NOMO-1 treated with dmso at 0.1 percent for 144 hours (cell line): ENCODE results near the gene TEAD1.

Experiments
- DNase-seq: peaks from one replicate; lab custom pipeline; 2025; ENCODE audit not compliant: unreplicated experiment; lab: John Stamatoyannopoulos, UW

The TEAD1 gene

DNA sequence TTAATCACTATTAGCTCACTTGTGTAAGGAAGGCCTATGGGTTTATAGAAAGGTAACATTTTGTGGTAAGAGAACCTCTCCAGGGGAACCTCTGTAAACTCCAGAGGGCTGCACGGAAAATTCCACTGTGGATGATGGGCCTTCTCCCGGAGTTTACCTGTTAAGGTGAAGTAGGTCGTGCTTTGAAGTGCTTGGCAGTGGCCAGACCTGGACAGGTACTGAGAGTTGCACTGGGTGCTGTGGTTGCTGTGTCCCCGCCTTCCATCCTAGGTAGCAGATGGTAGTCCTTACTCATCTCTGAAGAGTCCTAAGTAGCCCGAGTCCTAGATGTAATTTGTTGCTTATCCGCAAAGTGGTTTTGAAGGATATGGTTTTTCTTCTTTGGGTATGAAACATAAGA is 133.4 kb downstream of the TEAD1 start:
- DNase-seq: no peak

DNA sequence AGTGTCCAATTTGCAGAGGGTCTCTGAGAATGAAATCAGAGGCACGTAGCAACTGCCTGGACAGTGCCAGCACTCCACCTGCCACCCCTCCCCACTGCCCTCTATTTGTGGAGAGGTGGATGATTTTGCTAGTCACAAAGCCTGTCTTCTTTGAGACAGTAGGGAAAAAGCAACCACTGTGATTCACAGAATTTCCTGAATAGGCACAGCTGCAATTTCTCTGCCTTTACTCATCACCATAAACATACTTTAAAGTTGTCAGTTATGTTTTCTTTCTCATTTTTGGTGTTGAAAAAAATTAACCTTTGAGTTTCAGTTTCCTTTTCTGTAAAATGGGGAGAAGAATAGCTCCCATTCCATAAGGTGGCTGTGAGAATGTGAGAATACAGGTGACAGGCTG is 134.3 kb downstream of the TEAD1 start:
- DNase-seq: no peak

- DNase-seq: no peak
Observed at GRCh38 chr11:12809364-12809763, 135.1 kb downstream of the TEAD1 start.

DNA sequence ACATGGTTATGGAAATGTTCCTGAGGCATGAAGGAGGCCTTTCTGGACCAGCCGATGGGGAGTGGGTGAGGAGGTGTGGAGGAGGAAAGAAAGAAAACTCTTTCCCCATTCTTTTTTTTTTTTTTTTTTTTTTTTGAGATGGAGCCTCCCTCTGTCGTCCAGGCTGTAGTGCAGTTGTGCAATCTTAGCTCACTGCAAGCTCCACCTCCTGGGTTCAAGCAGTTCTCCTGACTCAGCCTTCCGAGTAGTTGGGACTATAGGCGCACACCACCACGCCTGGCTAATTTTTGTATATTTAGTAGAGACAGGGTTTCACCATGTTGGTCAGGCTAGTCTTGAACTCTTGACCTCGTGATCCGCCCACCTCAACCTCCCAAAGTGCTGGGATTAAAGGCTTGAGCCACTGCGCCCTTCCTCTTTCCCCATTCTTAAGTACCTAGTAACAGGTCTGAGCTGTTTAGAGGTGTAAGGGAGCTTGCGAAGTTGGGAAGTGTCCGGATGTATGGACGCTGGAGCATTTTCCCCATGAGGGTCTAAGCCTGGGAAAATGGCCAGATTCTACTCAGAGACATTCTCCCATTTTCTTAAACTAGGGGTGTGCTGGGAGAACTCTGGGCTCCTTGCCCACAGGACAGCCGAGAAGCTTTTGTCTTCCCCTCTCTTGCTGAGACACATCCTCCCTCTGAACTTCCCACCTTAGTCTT is 135.8 kb downstream of the TEAD1 start:
- peak; percentile 18 for DNase-seq

DNA sequence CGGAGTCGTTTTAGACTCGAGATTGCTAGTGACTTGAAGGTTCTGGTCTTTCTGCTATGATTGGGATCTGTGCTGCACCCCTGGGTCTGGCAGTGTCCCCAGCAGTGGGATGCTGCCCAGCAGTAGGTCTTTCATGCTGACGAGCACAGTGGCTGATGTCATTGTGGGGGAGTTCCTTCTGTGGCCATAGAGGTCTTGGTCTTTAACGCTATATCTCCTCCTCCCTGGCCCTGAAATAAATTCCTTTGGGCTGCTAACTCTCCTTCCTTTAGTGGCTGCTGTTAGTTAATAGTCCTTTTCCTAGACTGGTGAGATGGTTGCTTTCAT is 136.3 kb downstream of the TEAD1 start:
- no peak for DNase-seq

DNA sequence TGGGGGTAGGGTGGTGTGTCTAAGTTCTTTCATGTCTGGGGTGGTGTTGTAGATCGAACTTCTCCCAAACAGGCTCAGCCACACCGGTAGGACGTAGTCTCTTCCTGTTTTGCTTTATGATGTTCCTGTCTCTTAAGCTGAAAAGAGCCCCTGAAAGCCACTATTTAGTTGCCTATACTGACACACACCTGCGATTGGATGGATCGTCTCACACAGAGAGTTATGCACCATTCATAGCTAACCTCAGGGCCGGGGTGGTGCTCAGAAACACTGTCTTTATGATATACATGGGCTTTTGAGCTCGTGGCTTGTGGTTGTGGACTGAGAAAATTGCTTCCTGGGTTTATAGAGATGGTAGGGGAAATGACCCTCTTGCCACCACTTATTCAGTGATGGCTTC is 137.6 kb downstream of the TEAD1 start:
- DNase-seq: no peak

DNA sequence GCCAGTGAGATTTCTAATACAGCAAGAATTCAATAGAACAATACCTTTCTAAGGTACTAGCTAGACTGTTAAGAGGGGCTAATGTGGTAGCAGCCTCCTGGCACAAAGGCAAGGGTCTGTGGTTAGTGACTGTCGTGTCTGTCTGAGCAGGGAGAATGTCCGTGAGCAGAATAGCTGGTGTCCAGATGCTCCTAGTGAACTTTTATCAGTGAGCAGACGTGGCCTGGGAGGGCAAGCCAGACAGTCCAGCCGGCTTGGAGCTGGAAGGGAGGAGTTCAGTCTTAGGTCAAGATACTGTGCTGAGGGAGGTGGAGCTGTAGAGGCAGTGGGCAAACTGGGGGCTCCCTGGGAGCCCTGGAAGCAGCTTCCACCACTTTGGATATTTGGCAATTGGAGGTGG is 138.6 kb downstream of the TEAD1 start:
- no peak for DNase-seq

DNA sequence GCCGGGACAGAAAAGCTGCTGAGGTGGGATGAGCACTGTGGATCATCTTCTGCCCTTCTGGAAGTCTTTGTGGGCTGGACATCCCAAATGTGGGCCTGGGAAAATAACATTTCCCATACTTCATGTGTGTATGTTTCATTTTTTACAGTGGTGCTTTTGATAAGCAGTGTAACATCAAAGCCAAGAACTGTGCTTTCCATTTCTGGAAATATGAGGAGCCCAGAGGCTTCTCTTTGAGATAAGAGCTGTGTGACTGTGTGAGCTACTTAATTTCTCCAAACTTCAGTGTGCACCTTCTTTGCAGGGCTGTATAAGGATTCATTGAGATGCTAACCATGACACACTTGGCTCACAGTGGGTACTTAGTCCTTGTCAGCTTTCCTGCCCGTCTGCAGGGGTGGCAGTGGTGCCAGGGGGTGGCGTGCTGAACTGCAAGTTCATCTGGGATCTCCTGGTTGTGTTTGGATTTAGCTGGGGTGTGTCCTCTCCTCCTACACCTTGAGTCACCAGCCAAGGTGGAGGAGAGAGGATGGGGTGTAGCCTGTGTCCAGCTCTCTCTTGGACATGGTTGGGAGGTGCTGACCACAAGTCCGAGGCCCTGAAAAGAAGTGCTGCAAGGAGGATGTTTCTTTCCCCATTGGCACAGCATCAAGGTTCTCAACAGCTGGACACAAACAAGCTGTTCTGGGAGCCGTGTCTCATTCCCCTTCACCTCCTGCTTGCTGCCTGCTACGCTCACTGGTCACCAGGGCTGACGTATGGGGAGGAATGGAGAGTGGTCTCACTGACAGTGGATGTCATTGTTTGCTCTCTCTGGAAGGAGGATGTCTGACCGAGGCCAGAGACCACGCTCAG is 139.4 kb downstream of the TEAD1 start:
- no peak for DNase-seq

- DNase-seq: no peak
Observed at GRCh38 chr11:12815129-12815480, 140.9 kb downstream of the TEAD1 start.

DNA sequence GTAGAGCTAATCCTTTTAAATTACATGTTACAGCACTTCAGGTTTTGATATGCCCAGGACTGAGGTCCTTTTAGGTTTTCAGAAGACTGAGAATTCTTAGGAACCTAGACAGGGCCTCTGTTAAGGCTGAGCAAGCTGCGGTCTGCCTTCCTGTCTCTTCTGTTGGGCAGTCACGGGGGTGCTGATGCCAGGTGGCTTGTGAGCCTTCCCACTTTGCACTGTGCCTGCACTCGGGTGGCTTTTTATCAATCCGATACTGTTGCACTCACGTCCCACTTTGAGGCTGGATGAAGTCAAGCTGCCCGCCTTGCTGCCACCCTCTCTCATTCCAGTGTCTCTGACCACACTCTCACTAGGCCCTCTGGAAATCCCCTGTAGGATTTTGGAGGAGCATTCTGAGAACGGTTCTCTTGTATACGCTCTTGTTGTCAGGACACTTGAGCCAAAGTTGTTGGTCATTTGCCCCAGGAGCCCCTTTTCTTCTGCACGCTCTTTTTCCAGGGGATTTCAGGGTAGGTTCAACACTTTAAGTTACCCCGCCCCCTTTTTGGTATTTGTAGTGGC is 141.8 kb downstream of the TEAD1 start:
- DNase-seq: no peak

DNA sequence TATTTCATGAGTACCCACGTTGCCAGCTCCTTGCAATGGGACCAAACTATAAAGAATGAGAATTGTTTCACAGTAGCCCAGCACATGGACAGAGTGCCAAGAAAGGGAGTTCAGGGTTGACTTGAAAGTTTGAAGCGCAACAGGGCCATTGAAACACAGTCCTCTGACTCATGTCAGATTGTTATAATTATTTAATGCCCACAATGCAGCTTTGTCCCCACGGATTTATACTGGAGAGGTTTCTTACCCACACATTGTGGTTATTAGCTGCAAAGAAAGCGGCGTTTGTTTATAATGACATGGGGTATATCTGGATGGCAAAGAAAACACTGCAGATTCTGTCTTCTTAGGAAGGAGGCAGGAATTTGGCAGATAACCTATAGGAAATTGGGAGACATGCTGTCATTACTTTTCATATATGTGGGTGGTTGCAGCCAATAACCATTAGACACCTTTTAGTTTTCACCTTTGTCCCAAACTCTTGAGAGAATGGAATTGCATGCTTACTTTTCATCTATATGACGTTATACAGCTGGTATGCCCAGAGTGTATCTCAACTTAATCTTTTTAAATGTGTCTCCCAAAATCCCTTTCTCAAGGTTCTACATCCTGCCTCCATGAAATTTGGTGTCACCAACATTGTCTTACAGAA is 143.6 kb downstream of the TEAD1 start:
- no peak for DNase-seq

DNA sequence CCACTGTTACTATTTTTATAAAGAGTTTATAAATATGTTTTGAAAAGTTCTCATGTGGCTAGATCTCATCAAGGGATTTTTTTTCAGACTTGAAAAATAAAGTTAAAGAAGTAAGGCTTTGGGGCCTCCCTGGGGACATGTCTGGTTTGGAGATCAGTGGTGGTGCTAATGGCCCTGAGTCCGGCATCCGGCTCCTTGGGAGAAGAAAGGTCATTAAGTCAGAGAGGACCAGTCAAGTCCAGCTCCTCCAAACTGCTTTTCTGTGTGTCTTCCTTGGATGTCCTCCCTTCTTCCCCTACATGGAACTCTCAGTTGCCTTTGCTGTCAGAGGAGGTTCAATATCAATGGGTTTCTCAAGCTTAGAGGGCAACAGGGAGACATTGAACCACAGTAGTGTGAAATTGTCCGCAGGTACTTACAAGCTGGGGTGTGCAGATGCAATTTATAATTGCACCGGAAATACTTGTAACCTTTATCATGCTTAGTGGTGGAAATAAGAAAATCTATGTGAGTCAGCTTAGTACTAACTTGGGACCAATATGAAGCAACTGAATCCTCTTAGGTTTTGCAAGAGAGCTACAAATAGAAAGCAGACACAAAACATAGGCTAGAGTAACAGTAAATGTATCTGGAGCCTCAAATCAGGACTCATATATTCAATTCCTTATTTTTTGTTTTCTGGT is 144.3 kb downstream of the TEAD1 start:
- DNase-seq: peak; percentile 69

GRCh38 chr11:12822392-12823022 is 148.3 kb downstream of the TEAD1 start:
- no peak for DNase-seq

GRCh38 chr11:12824281-12825041 is 150.2 kb downstream of the TEAD1 start:
- DNase-seq: no peak

DNA sequence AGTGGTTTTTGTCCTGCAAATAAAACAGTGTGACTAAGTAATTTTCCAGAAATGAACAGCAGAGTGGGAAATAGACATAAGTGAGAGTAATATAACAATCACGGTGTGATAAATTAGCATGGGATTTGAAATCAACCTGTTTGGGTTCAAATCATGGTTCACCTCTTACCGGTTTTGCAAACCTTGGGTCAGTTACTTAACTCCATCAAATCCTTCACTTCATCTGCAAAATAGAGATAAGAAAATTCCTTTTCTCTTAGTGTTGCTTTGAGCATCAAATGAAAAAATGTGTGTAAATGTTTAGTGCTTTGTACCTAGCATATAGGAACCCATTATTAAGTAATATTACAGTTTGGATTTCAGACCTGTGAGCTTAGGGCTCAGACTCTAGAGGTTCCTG is 152.2 kb downstream of the TEAD1 start:
- DNase-seq: no peak

DNA sequence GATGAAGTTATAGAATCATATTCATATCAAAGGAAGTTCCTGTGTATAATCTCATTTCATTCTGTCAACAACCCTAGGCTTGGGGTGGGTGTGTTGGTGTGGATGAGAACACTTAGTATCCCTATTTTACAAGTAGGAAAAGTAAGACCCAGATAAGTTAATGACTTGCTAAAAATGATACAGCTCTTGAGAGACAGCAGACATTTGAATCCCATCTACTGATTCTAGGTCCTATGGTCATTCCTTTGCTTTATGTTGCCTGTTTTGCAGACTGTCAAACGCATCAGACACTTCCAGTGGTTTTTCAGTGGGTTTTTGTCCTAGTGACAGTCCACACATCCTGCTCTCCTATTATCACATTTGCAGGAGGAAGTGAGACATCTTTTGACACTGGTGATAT is 153.1 kb downstream of the TEAD1 start:
- no peak for DNase-seq

- DNase-seq: no peak
Observed at GRCh38 chr11:12827929-12828812, 153.9 kb downstream of the TEAD1 start.

DNA sequence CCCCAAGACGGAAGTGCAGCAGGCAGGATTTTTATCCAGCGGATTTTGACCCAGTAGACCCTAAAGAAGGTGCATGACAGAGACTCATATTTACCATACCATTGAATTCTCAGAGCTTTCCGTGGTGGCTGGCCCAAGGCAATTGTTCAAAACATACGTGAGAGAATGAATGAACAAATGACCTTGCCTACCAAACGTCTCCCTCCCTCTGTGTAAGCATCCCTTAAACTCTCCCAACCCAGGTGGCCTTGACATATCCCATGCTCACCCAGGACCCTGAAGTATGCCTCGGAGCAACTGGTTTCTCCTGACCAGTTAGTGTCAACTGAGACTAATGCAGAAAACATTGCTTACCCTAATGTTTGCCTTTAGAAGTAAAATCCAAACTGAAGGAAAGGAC is 154.9 kb downstream of the TEAD1 start:
- DNase-seq: no peak
